Upper lobe of left lung (tissue), 6 donors: ENCODE data around the gene KCNG4. TPM values are rescaled to one million over a fixed set of nuclear protein-coding genes. Genes with fewer than 3 reads are reported as not detected.

Experiments
- ATAC-seq, 2 donors: fragments of 200-7000 bp; cut with Tn5 transposase; one replicate each; pipeline ENCODE4 v1.9.1; 2022; ENCODE audit warnings: mild to moderate bottlenecking in 2 of 2, moderate library complexity in 2 of 2; ENCODE audit not compliant: low FRiP score in 2 of 2
- DNase-seq, 2 donors: peaks; one replicate each; pipeline ENCODE4 v3.0.0-alpha.2; 2019 to 2020
- H3K27ac ChIP-seq, 4 donors: fragments of 200-600 bp; sonication (generic); one replicate each; pipeline ENCODE4 v1.5.1; 2016 to 2019
- H3K27me3 ChIP-seq, 4 donors: fragments of 200-600 bp; sonication (generic); one replicate each; pipeline ENCODE4 v1.5.1; 2017 to 2019
- H3K36me3 ChIP-seq, 4 donors: fragments of 200-600 bp; sonication (generic); one replicate each; pipeline ENCODE4 v1.5.1; 2016 to 2019
- H3K4me1 ChIP-seq, 4 donors: fragments of 200-600 bp; sonication (generic); one replicate each; pipeline ENCODE4 v1.5.1; 2018 to 2019
- H3K4me3 ChIP-seq, 4 donors: fragments of 200-600 bp; sonication (generic); one replicate each; pipeline ENCODE4 v1.5.1; 2017 to 2019; ENCODE audit warnings: mild to moderate bottlenecking in 2 of 4, moderate library complexity in 1 of 4
- H3K9me3 ChIP-seq, 4 donors: fragments of 200-600 bp; sonication (generic); one replicate each; pipeline ENCODE4 v1.5.1; 2018 to 2019
- EP300 ChIP-seq, 4 donors: sonication (generic); formaldehyde crosslinking; IDR thresholded peaks; one replicate each; pipeline ENCODE4 v1.5.1; 2017; ENCODE audit warnings: antibody characterized with exemption in 4 of 4, control low read depth in 2 of 4
- POLR2A ChIP-seq, 4 donors: fragments of 450-650 bp; IDR thresholded peaks; one replicate each; pipeline ENCODE4 v1.5.1; 2016 to 2017; ENCODE audit warnings: antibody characterized with exemption in 4 of 4, mild to moderate bottlenecking in 2 of 4
- POLR2AphosphoS5 ChIP-seq, 2 donors: sonication (generic); formaldehyde crosslinking; IDR thresholded peaks; one replicate each; pipeline ENCODE4 v1.5.1; 2017; ENCODE audit warnings: antibody characterized with exemption in 2 of 2
- WGBS, 2 donors: methylation state at CpG; one replicate each; pipeline ENCODE4 v1.1.5; 2017 to 2018; 5-methylcytosine and 5-hydroxymethylcytosine counted together
- total RNA-seq, 6 donors: library from RNA; depleted of rRNA in 4 of 6; stranded (reverse); fragments of >200 nt in 4 of 6; gene quantifications; one replicate each; pipeline versions ENCODE4 v1.1.0 to v1.2.1, GENCODE V29; 2016 to 2021
- TF ChIP-seq, protein P1 (sequence below), 6 experiments: fragments of 450-650 bp in 4 of 6; fragments of 200-600 bp in 2 of 6; sonication (generic) in 2 of 6; IDR thresholded peaks; one replicate each; pipeline ENCODE4 v1.5.1; 2016 to 2019; ENCODE audit warnings: antibody characterized with exemption in 6 of 6
- donor health status: DM: no; HTN: no; CAD: no; lungs with moderate emphysema.
- donor health status: DM: no; HTN: yes; CAD: no; lungs with severe emphysema.

The KCNG4 gene
- total RNA-seq, 6 donors from 2014 or later: not detected

DNA sequence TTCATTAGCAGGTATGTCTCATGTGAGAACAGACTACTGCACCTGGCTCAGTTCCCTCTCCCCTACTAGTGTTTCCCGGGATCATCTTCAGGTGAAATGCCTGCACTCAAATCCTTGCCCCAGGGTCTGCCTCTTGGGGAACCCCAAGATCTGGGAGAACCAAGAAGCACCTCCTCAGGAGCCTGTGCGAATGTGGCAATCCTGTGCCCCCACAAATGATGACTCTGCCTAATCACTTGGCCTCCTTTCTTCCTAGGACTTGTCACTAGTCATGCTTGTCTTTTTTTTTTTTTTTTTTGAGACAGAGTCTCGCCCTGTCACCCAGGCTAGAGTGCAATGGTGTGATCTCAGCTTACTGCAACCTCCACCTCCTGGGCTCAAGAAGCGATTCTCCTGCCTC, 27.2 kb downstream of the KCNG4 start:
- no peak for TF ChIP-seq EP300 (IDR thresholded peaks at IDR 0.05)
- no peak for TF ChIP-seq POLR2A (IDR thresholded peaks at IDR 0.05)
- TF ChIP-seq, protein P1, sequence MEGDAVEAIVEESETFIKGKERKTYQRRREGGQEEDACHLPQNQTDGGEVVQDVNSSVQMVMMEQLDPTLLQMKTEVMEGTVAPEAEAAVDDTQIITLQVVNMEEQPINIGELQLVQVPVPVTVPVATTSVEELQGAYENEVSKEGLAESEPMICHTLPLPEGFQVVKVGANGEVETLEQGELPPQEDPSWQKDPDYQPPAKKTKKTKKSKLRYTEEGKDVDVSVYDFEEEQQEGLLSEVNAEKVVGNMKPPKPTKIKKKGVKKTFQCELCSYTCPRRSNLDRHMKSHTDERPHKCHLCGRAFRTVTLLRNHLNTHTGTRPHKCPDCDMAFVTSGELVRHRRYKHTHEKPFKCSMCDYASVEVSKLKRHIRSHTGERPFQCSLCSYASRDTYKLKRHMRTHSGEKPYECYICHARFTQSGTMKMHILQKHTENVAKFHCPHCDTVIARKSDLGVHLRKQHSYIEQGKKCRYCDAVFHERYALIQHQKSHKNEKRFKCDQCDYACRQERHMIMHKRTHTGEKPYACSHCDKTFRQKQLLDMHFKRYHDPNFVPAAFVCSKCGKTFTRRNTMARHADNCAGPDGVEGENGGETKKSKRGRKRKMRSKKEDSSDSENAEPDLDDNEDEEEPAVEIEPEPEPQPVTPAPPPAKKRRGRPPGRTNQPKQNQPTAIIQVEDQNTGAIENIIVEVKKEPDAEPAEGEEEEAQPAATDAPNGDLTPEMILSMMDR (IDR thresholded peaks at IDR 0.05): no peak
- TF ChIP-seq POLR2AphosphoS5 (IDR thresholded peaks at IDR 0.05): no peak
- no peak for DNase-seq
- Histone ChIP-seq H3K4me3 (no peak overlapping the region), H3K27me3 (no peaks in the 10 kb centered on the region), H3K27ac (no peak overlapping the region), H3K36me3 (no peaks in the 10 kb centered on the region), H3K9me3 (no peaks in the 10 kb centered on the region), H3K4me1 (no peaks in the 10 kb centered on the region)
- WGBS, 2 donors: 84 to 87% methylated on average over 3 to 4 of the region's 4 CpGs
- ATAC-seq: no peak

DNA sequence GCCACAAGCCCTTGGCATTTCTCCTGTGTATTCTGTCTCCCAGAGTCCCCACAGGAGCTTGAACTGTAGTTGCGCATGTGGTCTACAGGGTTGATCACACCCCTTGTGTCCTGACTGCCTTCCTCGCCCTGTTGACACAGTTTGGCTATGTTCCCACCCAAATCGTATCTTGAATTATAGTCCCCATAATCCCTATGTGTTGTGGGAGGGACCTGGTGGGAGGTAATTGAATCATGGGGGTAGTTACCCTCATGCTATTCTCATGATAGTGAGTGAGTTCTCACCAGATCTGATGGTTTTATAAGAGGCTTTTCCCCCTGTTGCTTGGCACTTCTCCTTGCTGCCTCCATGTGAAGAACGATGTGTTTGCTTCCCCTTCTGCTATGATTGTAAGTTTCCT, 27.7 kb downstream of the KCNG4 start:
- TF ChIP-seq, protein P1 (IDR thresholded peaks at IDR 0.05): no peak
- TF ChIP-seq EP300 (IDR thresholded peaks at IDR 0.05) (no peak), POLR2AphosphoS5 (IDR thresholded peaks at IDR 0.05) (no peak), POLR2A (IDR thresholded peaks at IDR 0.05) (no peak)
- H3K27me3 ChIP-seq: no peaks in the 10 kb centered on the region
- H3K4me3 ChIP-seq: no peak overlapping the region
- 64% methylated on average over 4 of the region's 4 CpGs for WGBS, 2 donors
- no peak for ATAC-seq
- no peaks in the 10 kb centered on the region for H3K36me3 ChIP-seq
- no peaks in the 10 kb centered on the region for H3K4me1 ChIP-seq
- no peak overlapping the region for H3K27ac ChIP-seq
- DNase-seq: no peak
- H3K9me3 ChIP-seq: no peaks in the 10 kb centered on the region

DNA sequence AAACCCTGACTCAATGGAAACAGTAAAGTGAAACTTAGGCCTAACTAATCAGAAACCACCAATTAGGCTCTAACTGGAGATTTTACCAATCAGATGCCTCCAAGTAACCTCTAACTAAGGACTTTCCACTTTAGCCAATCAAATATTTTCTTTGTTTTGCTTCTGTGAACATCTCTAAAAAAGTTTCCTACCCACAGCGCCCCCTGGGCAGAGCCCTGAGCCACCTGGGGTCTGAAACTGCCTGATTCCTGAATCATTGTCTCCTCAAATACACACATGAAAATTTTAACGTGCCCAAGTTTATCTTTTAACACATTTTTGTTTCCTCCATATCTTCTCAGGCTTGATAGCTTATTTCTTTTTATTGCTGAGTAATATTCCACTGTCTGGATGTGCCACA, 29.8 kb downstream of the KCNG4 start:
- Histone ChIP-seq H3K27me3 (no peaks in the 10 kb centered on the region), H3K4me1 (no peaks in the 10 kb centered on the region), H3K4me3 (no peak overlapping the region), H3K36me3 (no peaks in the 10 kb centered on the region), H3K27ac (no peak overlapping the region), H3K9me3 (no peaks in the 10 kb centered on the region)
- WGBS, 2 donors: 75 to 80% methylated on average over 2 of the region's 2 CpGs
- DNase-seq (no peak), ATAC-seq (no peak)
- no peak for TF ChIP-seq POLR2A (IDR thresholded peaks at IDR 0.05)
- no peak for TF ChIP-seq POLR2AphosphoS5 (IDR thresholded peaks at IDR 0.05)
- TF ChIP-seq, protein P1 (IDR thresholded peaks at IDR 0.05): no peak
- TF ChIP-seq EP300 (IDR thresholded peaks at IDR 0.05): no peak

DNA sequence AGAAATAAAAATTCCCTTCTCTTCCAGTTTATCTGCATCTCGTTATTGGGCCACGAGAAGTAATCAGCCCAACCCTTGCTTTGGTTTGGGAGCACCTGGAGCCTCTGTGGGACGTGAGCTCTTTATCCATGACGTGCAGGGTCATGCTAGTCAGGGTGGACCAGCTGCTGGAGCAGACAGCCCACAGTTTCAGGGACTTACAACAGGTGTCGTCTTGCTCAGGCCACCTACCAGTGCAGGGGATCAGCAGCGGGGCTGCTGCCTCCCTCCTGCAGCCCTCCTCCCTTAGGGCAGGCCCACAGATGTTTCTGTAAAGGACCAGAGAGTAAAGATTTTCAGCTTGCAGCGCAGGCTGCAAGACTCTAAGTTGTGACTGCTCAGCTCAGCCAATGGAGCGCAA, 31.9 kb downstream of the KCNG4 start:
- no peak overlapping the region for H3K27ac ChIP-seq
- no peaks in the 10 kb centered on the region for H3K27me3 ChIP-seq
- no peaks in the 10 kb centered on the region for H3K9me3 ChIP-seq
- DNase-seq: no peak
- TF ChIP-seq POLR2AphosphoS5 (IDR thresholded peaks at IDR 0.05) (no peak), EP300 (IDR thresholded peaks at IDR 0.05) (no peak), POLR2A (IDR thresholded peaks at IDR 0.05) (no peak)
- TF ChIP-seq, protein P1 (IDR thresholded peaks at IDR 0.05): no peak
- H3K4me1 ChIP-seq: no peaks in the 10 kb centered on the region
- WGBS, 2 donors: 82 to 90% methylated on average over 8 of the region's 8 CpGs
- no peak overlapping the region for H3K4me3 ChIP-seq
- no peaks in the 10 kb centered on the region for H3K36me3 ChIP-seq
- ATAC-seq: no peak

DNA sequence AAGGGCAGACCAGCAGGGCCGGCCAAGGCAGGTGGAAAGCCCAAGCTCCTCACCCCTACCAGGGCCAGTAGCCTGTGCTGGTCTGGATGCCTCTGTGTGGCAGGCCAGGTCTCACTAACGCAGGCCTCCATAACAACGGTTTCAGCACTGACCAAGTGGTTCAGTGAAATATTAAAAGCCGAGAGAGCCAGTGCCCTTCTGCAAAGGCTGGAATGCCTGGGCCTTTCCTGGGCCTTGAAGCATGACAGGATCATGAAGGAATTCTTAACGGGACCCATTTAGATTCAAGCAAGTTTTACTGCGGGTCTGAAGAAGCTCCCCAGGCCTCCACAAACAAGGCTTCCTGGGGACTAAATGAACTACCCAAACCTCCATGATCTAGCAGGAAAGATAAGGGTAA, 32.6 kb downstream of the KCNG4 start:
- Histone ChIP-seq H3K4me3 (no peak overlapping the region), H3K4me1 (no peaks in the 10 kb centered on the region), H3K36me3 (no peaks in the 10 kb centered on the region), H3K9me3 (no peaks in the 10 kb centered on the region), H3K27me3 (no peaks in the 10 kb centered on the region), H3K27ac (no peak overlapping the region)
- 74 to 82% methylated on average over 6 of the region's 6 CpGs for WGBS, 2 donors
- DNase-seq (no peak), ATAC-seq (no peak)
- TF ChIP-seq, protein P1 (IDR thresholded peaks at IDR 0.05): no peak
- TF ChIP-seq POLR2AphosphoS5 (IDR thresholded peaks at IDR 0.05) (no peak), EP300 (IDR thresholded peaks at IDR 0.05) (no peak), POLR2A (IDR thresholded peaks at IDR 0.05) (no peak)
